SK-N-SH (cell line): ENCODE data around the gene SLC16A10. TPM values are rescaled to one million over a fixed set of nuclear protein-coding genes. Genes with fewer than 3 reads are reported as not detected.

Experiments
- CTCF ChIA-PET: fragments of 300-600, 350-600 bp; formaldehyde crosslinking; extraction: SDS; loops from one replicate; lab custom pipeline; 2021; lab: Yijun Ruan, JAX
- POLR2A ChIA-PET: fragments of 350-600 bp; sonication (Branson Sonifier 250); formaldehyde crosslinking; extraction: SDS; loops from one replicate; lab custom pipeline; 2020; ENCODE audit warnings: antibody characterized with exemption, inconsistent platforms; lab: Yijun Ruan, JAX
- DNase-seq: peaks from one replicate; pipeline ENCODE4 v3.0.0; 2012
- H2AFZ ChIP-seq: fragments of 200-600 bp; sonication (generic); 2 replicates; pipeline ENCODE4 v1.8.1; 2016; ENCODE audit warnings: antibody characterized with exemption, mild to moderate bottlenecking, low read depth
- H3F3A ChIP-seq: fragments of 200-600 bp; sonication (generic); replicated peaks from 2 replicates; pipeline ENCODE3; 2016; ENCODE audit warnings: antibody characterized with exemption, mild to moderate bottlenecking; ENCODE audit not compliant: insufficient read depth
- H3K27ac ChIP-seq, 2 experiments: fragments of 200-500 bp in 1 of 2; fragments of 200-600 bp in 1 of 2; sonication (Bioruptor generic) in 1 of 2; sonication (generic), shearing (Covaris generic) in 1 of 2; 2 replicates each; pipeline versions ENCODE4 v1.5.1 to v1.6.1; 2014 to 2016; ENCODE audit warnings: low read depth in 2 of 2, inconsistent platforms in 1 of 2, low read length in 1 of 2, mild to moderate bottlenecking in 1 of 2, mixed read lengths in 1 of 2
- H3K27me3 ChIP-seq: fragments of 200-600 bp; sonication (generic), shearing (Covaris generic); 2 replicates; pipeline ENCODE4 v1.6.1; 2016; ENCODE audit warnings: mixed run types; ENCODE audit not compliant: insufficient read depth
- H3K36me3 ChIP-seq, 2 experiments: fragments of 200-500 bp in 1 of 2; fragments of 200-600 bp in 1 of 2; sonication (Bioruptor generic) in 1 of 2; sonication (generic) in 1 of 2; replicated peaks in 1 of 2; 2 replicates each; pipeline versions ENCODE3 to v1.5.1; 2014 to 2016; ENCODE audit warnings: low read length in 1 of 2, mild to moderate bottlenecking in 1 of 2; ENCODE audit not compliant: insufficient read depth in 2 of 2, control insufficient read depth in 1 of 2
- H3K4me1 ChIP-seq, 2 experiments: fragments of 200-500 bp in 1 of 2; fragments of 200-600 bp in 1 of 2; sonication (Bioruptor generic) in 1 of 2; sonication (generic), shearing (Covaris generic) in 1 of 2; 2 replicates each; pipeline versions ENCODE4 v1.5.1 to v1.6.1; 2014 to 2016; ENCODE audit warnings: low read depth in 1 of 2, low read length in 1 of 2, mixed run types in 1 of 2; ENCODE audit not compliant: insufficient read depth in 2 of 2, control insufficient read depth in 1 of 2
- H3K4me2 ChIP-seq: fragments of 200-600 bp; sonication (generic), shearing (Covaris generic); 2 replicates; pipeline ENCODE4 v1.6.1; 2017; ENCODE audit warnings: mixed run types
- H3K4me3 ChIP-seq, 2 experiments: fragments of 200-500 bp in 1 of 2; fragments of 200-600 bp in 1 of 2; sonication (Bioruptor generic) in 1 of 2; sonication (generic), shearing (Covaris generic) in 1 of 2; 2 replicates each; pipeline versions ENCODE4 v1.5.1 to v1.8.1; 2014 to 2016; ENCODE audit warnings: low read depth in 2 of 2, inconsistent platforms in 1 of 2, low read length in 1 of 2, mild to moderate bottlenecking in 1 of 2, mixed read lengths in 1 of 2, moderate library complexity in 1 of 2
- H3K79me2 ChIP-seq: fragments of 200-600 bp; sonication (generic); 2 replicates; pipeline ENCODE4 v1.8.1; 2017; ENCODE audit warnings: mild to moderate bottlenecking; ENCODE audit not compliant: insufficient read depth
- H3K9ac ChIP-seq: fragments of 200-600 bp; sonication (generic); 2 replicates; pipeline ENCODE4 v1.6.1; 2017; ENCODE audit warnings: mixed run types
- H3K9me2 ChIP-seq: fragments of 200-600 bp; sonication (generic); 2 replicates; pipeline ENCODE4 v1.6.1; 2017; ENCODE audit warnings: mixed run types
- H3K9me3 ChIP-seq: fragments of 200-600 bp; sonication (generic); 2 replicates; pipeline ENCODE4 v1.6.1; 2017; ENCODE audit warnings: mixed run types, mild to moderate bottlenecking, moderate library complexity
- H4K20me1 ChIP-seq: fragments of 200-600 bp; sonication (generic); 2 replicates; pipeline ENCODE4 v1.6.1; 2017; ENCODE audit warnings: mild to moderate bottlenecking, mixed run types; ENCODE audit not compliant: insufficient read depth
- FOSL2 ChIP-seq: IDR thresholded peaks from 2 replicates; pipeline ENCODE4 v1.4.0; 2012; ENCODE audit warnings: low read depth, mild to moderate bottlenecking, moderate library complexity, borderline replicate concordance
- JUND ChIP-seq: IDR thresholded peaks from 2 replicates; pipeline ENCODE4 v1.4.0; 2012
- MEF2A ChIP-seq: IDR thresholded peaks from 2 replicates; pipeline ENCODE4 v1.4.0; 2012; ENCODE audit warnings: low read depth, borderline replicate concordance
- NFIC ChIP-seq: IDR thresholded peaks from 2 replicates; pipeline ENCODE4 v1.4.0; 2012; ENCODE audit warnings: borderline replicate concordance
- RCOR1 ChIP-seq: fragments of 150-350 bp; IDR thresholded peaks from 2 replicates; pipeline ENCODE4 v1.6.1; 2017; ENCODE audit warnings: antibody characterized with exemption, low read length
- RXRA ChIP-seq: IDR thresholded peaks from 2 replicates; pipeline ENCODE4 v1.4.0; 2012; ENCODE audit warnings: low read depth, mild to moderate bottlenecking, borderline replicate concordance
- SIN3A ChIP-seq: IDR thresholded peaks from 2 replicates; pipeline ENCODE4 v1.6.1; 2012; ENCODE audit warnings: low read depth, mild to moderate bottlenecking, low read length, moderate library complexity, borderline replicate concordance
- WGBS: methylation state at CpG from one replicate; pipeline ENCODE4 v1.1.6; 2017; ENCODE audit warnings: low lambda C conversion rate; 5-methylcytosine and 5-hydroxymethylcytosine counted together
- polyA plus RNA-seq, 3 experiments: library from polyadenylated mRNA; depleted of rRNA; stranded (reverse); fragments of >200 nt; gene quantifications; 2 replicates each; pipeline ENCODE4 v1.2.3, GENCODE V29; 2012
- TF ChIP-seq, protein P1 (sequence below): fragments of 150-350 bp; IDR thresholded peaks from 2 replicates; pipeline ENCODE4 v1.6.1; 2017; ENCODE audit warnings: antibody characterized with exemption, low read length, low read depth, borderline replicate concordance
- TF ChIP-seq, protein P2 (sequence below): IDR thresholded peaks from 2 replicates; pipeline ENCODE4 v1.4.0; 2012; ENCODE audit warnings: low read depth
- TF ChIP-seq, protein P3 (sequence below): fragments of 150-350 bp; IDR thresholded peaks from 2 replicates; pipeline ENCODE4 v1.6.1; 2016; ENCODE audit warnings: mild to moderate bottlenecking, low read depth, low read length

SLC16A10 gene
- polyA plus RNA-seq, 1 of the 3 experiments (the other 2 are of a cell fraction), result 0.12 TPM

DNA sequence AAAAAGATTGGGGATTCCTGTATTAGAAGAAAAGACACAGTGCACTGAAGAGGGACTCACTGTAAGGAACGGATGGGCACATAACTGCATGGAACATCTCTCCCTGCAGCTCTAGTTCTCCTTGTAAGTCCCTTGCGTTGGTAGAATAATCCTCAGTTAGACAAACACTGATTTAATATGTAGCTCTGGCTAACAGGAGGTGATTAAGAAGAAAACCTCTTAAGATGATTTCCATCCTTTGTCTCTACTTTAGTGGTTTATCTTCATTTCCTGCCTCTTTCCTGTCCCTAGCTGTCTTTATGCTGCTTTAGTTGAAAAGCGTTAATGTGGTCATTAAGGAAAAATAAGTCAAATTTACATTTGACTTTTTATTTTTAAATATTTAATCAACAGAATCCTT, 86.6 kb downstream of the SLC16A10 start:
- Histone ChIP-seq H3K9me2 (no peaks in the 10 kb centered on the region), H3K79me2 (no peaks in the 10 kb centered on the region), H4K20me1 (no peaks in the 10 kb centered on the region), H3F3A (no peaks in the 10 kb centered on the region), H3K27me3 (no peaks in the 10 kb centered on the region; the same call in 1 of the 2 replicates), H2AFZ (no peak overlapping the region), H3K4me2 (no peak overlapping the region), H3K9ac (no peak overlapping the region), H3K9me3 (no peaks in the 10 kb centered on the region), H3K36me3 (no peaks in the 10 kb centered on the region), H3K27ac (no peak overlapping the region), H3K4me3 (no peak overlapping the region), H3K4me1 (no peaks in the 10 kb centered on the region)
- ChIA-PET CTCF (no interaction called here), POLR2A (no interaction called here)
- DNase-seq, result no peak
- TF ChIP-seq MEF2A (no peak), RCOR1 (no peak), SIN3A (no peak), NFIC (no peak), FOSL2 (no peak), RXRA (no peak), JUND (no peak)
- TF ChIP-seq, protein P1, sequence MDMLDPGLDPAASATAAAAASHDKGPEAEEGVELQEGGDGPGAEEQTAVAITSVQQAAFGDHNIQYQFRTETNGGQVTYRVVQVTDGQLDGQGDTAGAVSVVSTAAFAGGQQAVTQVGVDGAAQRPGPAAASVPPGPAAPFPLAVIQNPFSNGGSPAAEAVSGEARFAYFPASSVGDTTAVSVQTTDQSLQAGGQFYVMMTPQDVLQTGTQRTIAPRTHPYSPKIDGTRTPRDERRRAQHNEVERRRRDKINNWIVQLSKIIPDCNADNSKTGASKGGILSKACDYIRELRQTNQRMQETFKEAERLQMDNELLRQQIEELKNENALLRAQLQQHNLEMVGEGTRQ, result no peak
- TF ChIP-seq, protein P2, sequence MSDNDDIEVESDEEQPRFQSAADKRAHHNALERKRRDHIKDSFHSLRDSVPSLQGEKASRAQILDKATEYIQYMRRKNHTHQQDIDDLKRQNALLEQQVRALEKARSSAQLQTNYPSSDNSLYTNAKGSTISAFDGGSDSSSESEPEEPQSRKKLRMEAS, result no peak
- TF ChIP-seq, protein P3, sequence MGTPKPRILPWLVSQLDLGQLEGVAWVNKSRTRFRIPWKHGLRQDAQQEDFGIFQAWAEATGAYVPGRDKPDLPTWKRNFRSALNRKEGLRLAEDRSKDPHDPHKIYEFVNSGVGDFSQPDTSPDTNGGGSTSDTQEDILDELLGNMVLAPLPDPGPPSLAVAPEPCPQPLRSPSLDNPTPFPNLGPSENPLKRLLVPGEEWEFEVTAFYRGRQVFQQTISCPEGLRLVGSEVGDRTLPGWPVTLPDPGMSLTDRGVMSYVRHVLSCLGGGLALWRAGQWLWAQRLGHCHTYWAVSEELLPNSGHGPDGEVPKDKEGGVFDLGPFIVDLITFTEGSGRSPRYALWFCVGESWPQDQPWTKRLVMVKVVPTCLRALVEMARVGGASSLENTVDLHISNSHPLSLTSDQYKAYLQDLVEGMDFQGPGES, result no peak
- 80% methylated on average over 3 of the region's 3 CpGs for WGBS

DNA sequence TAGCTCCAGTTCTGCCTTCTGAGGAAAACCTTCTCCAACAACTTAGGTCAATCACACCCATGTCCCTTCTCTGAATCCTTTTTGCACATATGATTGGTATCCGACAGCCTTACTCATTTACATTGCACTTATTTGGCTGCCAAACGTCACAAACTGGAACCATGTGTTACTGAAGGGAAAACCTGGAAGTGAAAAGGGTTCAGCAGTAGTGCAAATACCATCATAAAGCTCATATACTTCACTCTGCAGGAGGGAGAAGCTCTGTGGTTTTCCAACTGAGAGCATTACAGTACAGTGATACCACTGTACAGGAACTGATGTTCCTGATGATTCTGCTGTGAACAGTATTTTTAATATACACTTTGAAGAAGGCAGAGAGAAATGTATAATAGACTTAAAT, 87.8 kb downstream of the SLC16A10 start:
- no peak overlapping the region for H3K9ac ChIP-seq
- CTCF ChIA-PET, result interaction anchor here (1.0 kb wide), 1 partner anchor 125 kb away, joined by 3 read pairs; no protein-coding TSS in a partner anchor
- no peaks in the 10 kb centered on the region for H3K36me3 ChIP-seq
- no peaks in the 10 kb centered on the region for H3K27me3 ChIP-seq
- H3K9me2 ChIP-seq, result no peaks in the 10 kb centered on the region
- no peaks in the 10 kb centered on the region for H3F3A ChIP-seq
- no peak for DNase-seq
- no peak overlapping the region for H3K4me2 ChIP-seq
- H3K27ac ChIP-seq, result no peak overlapping the region
- TF ChIP-seq FOSL2 (no peak), SIN3A (no peak)
- TF ChIP-seq, all 33 proteins: peak for 0
- H3K9me3 ChIP-seq, result no peaks in the 10 kb centered on the region
- H3K4me1 ChIP-seq, result no peaks in the 10 kb centered on the region
- POLR2A ChIA-PET, result no interaction called here
- no peak overlapping the region for H3K4me3 ChIP-seq
- H2AFZ ChIP-seq, result no peak overlapping the region
- H3K79me2 ChIP-seq, result no peaks in the 10 kb centered on the region
- no peaks in the 10 kb centered on the region for H4K20me1 ChIP-seq
- WGBS, result 58% methylated on average over 2 of the region's 2 CpGs
